Osteocyte (in vitro differentiated cells): ENCODE measurements around the gene FUBP3. TPM values are rescaled to one million over a fixed set of nuclear protein-coding genes. Genes with fewer than 3 reads are reported as not detected.

Source experiments
- DNase-seq: peaks from one replicate; pipeline ENCODE4 v3.0.0; 2021; ENCODE audit warnings: mixed read lengths; ENCODE audit not compliant: unreplicated experiment; ENCODE audit errors: extremely low spot score
- H3K27ac Mint-ChIP-seq: one replicate; pipeline ENCODE4 v1.8.0; 2021; ENCODE audit warnings: mild to moderate bottlenecking, mixed read lengths; ENCODE audit not compliant: unreplicated experiment
- H3K27me3 Mint-ChIP-seq: one replicate; pipeline ENCODE4 v1.8.0; 2021; ENCODE audit warnings: mixed read lengths; ENCODE audit not compliant: unreplicated experiment
- H3K36me3 Mint-ChIP-seq: one replicate; pipeline ENCODE4 v1.8.0; 2021; ENCODE audit warnings: mixed read lengths; ENCODE audit not compliant: unreplicated experiment
- H3K4me1 Mint-ChIP-seq: one replicate; pipeline ENCODE4 v1.8.0; 2021; ENCODE audit warnings: mixed read lengths; ENCODE audit not compliant: unreplicated experiment
- H3K4me3 Mint-ChIP-seq: one replicate; pipeline ENCODE4 v1.8.0; 2021; ENCODE audit warnings: mild to moderate bottlenecking, moderate library complexity, mixed read lengths; ENCODE audit not compliant: unreplicated experiment
- H3K9me3 Mint-ChIP-seq: one replicate; pipeline ENCODE4 v1.8.0; 2021; ENCODE audit warnings: mixed read lengths; ENCODE audit not compliant: unreplicated experiment
- total RNA-seq: library from RNA; stranded (reverse); gene quantifications from 2 replicates; pipeline ENCODE4 v1.2.1, GENCODE V29; 2021
- TF ChIP-seq, protein P1 (sequence below): fragments of 200-600 bp; sonication (generic); IDR thresholded peaks from 2 replicates; pipeline ENCODE4 v1.5.0; 2021; ENCODE audit warnings: antibody characterized with exemption, mild to moderate bottlenecking, moderate library complexity

The FUBP3 gene
- total RNA-seq, 1 donor from 2014 or later: 72.7 TPM

DNA sequence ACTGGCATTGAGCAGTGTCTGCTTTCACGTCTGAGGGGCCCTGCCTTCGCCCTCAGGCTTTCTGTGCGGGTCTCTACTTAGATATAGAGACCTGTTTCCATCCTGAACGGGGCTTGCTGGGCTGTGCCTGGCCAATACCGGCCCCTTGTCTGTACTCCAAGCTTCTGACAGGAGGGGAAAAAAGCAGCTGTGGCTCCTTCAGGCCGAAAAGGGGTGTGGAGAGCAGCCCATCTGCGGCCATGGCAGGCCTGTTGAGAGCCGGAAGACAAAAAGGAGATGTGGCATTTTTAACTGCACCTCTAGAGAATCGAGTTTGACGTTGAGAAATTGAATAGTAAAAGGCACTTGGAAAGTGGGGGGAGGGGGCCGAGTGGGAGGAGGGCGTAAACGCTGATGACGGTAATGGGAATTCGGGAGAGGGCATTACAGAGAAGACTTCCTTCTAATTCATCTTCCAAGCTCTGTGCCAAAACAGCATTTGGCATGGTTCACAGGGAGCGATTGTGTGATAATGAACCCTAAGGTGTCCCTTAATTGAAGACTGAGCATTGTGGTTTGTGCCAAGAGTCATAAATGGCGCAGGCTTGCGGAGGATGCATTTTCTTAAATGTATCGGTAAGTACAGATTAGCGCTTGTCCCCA is 59.9 kb downstream of the FUBP3 start:
- H3K36me3 Mint-ChIP-seq: peaks cover 31% of the 10 kb centered on the region
- no peaks in the 10 kb centered on the region for H3K4me1 Mint-ChIP-seq
- no peak for DNase-seq
- TF ChIP-seq, protein P1, sequence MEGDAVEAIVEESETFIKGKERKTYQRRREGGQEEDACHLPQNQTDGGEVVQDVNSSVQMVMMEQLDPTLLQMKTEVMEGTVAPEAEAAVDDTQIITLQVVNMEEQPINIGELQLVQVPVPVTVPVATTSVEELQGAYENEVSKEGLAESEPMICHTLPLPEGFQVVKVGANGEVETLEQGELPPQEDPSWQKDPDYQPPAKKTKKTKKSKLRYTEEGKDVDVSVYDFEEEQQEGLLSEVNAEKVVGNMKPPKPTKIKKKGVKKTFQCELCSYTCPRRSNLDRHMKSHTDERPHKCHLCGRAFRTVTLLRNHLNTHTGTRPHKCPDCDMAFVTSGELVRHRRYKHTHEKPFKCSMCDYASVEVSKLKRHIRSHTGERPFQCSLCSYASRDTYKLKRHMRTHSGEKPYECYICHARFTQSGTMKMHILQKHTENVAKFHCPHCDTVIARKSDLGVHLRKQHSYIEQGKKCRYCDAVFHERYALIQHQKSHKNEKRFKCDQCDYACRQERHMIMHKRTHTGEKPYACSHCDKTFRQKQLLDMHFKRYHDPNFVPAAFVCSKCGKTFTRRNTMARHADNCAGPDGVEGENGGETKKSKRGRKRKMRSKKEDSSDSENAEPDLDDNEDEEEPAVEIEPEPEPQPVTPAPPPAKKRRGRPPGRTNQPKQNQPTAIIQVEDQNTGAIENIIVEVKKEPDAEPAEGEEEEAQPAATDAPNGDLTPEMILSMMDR: no peak
- no peaks in the 10 kb centered on the region for H3K27me3 Mint-ChIP-seq
- H3K9me3 Mint-ChIP-seq: no peaks in the 10 kb centered on the region
- H3K27ac Mint-ChIP-seq: no peak overlapping the region
- H3K4me3 Mint-ChIP-seq: no peak overlapping the region

DNA sequence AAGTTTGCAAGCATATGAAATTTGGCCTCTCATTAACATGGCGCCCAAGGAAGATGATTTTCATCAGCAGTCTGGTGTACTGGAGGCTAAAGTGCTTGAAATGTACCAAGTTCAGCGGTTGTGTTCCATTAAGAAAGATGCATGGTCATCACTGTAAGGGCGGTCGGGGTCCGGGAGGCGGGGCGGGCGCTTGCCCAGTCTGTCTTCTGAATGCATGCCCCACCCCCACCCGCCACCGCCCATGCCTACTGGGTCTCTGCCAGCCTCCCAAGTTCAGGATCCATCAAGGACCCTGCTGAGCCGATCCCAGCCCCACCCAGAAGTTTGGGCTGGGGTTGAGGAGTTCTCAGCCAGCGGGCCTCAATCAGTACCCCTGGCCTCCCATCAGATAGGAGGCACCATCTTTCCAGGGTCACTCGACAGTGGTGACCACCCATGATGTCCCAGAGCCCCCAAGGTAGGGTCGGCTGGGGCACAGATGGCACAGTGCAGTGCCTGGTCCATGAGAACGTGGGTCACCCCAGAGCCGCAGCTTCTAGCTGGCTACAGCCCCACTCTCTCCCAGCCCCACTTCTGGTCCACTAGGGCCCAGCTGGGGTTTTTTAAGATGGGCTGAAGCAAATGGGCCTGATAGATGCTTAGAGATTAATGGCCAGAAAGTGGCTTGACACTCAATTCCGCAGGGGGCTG is 60.6 kb downstream of the FUBP3 start:
- Mint-ChIP-seq H3K27ac (no peak overlapping the region), H3K9me3 (no peaks in the 10 kb centered on the region), H3K4me3 (no peak overlapping the region), H3K36me3 (peaks cover 28% of the 10 kb centered on the region), H3K27me3 (no peaks in the 10 kb centered on the region), H3K4me1 (no peaks in the 10 kb centered on the region)
- TF ChIP-seq, protein P1: no peak
- no peak for DNase-seq

DNA sequence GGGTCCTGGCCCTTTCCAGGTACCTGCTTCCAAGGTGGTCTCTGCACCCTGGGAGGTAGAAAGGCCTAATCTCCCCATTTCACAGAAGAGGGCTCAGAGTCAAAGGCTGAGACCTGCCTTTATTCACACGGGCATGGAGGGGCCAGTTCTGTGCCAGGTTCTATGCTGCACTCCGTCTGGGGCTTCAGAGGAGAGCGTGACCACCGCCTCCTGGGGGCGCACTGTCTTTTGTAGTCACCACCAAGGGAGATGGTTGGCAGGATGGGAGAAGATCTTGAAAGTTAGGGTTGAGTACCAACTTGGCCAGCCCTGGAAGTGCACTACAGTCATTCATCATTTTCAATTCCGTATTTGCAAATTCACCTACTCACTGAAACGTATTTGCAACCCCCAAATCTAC is 61.3 kb downstream of the FUBP3 start:
- no peak for DNase-seq
- Mint-ChIP-seq H3K27ac (no peak overlapping the region), H3K27me3 (peaks cover under 1% of the 10 kb centered on the region), H3K4me1 (no peaks in the 10 kb centered on the region), H3K9me3 (peaks cover 2% of the 10 kb centered on the region), H3K4me3 (no peak overlapping the region), H3K36me3 (peaks cover 25% of the 10 kb centered on the region)
- TF ChIP-seq, protein P1: no peak

DNA sequence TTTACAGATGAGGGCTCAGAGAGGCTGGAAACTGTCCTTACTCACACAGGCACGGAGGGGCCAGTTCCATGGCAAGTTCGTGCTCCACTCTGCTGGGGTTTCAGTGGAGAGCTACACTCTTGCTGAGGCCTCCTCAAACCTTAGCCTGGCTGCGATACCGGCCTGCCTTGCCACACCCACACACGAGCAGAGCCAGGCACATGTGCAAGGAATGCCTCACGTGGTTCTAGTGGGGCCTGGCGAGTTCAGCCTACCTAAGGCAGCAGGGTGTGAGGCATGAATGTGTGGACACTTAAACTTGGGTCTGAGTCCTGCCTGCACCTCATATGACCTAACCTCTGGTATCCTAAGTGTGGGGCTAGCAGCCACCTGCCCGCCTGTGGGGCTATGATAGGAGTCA is 63.5 kb downstream of the FUBP3 start:
- no peak overlapping the region for H3K4me3 Mint-ChIP-seq
- peaks cover 10% of the 10 kb centered on the region for H3K9me3 Mint-ChIP-seq
- no peaks in the 10 kb centered on the region for H3K4me1 Mint-ChIP-seq
- peaks cover 7% of the 10 kb centered on the region for H3K27me3 Mint-ChIP-seq
- TF ChIP-seq, protein P1: no peak
- H3K36me3 Mint-ChIP-seq: peaks cover 14% of the 10 kb centered on the region
- no peak for DNase-seq
- no peak overlapping the region for H3K27ac Mint-ChIP-seq

DNA sequence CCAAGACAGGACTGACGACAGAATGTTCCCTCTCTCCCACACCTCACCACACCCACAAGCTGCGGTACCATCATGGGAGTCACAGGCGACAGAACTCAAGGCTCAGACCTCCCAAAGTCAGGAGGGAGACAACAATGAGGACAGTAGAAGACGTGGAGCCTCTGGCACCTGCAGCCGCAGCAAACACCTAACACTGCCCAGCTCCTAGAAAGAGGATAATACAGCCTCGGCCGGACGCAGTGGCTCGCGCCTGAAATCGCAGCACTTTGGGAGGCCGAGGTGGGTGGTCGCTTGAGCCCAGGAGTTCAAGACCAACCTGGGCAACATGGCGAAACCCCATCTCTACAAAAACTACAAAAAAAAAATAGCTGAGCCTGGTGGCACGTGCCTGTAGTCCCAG is 71.8 kb downstream of the FUBP3 start:
- Mint-ChIP-seq H3K36me3 (no peaks in the 10 kb centered on the region), H3K4me1 (no peaks in the 10 kb centered on the region), H3K27me3 (peaks cover 48% of the 10 kb centered on the region), H3K27ac (no peak overlapping the region), H3K4me3 (no peak overlapping the region), H3K9me3 (peaks cover 2% of the 10 kb centered on the region)
- no peak for DNase-seq
- TF ChIP-seq, protein P1: no peak
